Measurements from ENCODE around the gene SMIM1. TPM values are rescaled to one million over a fixed set of nuclear protein-coding genes. Genes with fewer than 3 reads are reported as not detected.

SMIM1 gene
- total and polyA plus RNA-seq, 2 donors (not counting 3 experiments of a cell fraction or from before 2014, with no cell fraction given) = 1.4 to 2.9 TPM

DNA sequence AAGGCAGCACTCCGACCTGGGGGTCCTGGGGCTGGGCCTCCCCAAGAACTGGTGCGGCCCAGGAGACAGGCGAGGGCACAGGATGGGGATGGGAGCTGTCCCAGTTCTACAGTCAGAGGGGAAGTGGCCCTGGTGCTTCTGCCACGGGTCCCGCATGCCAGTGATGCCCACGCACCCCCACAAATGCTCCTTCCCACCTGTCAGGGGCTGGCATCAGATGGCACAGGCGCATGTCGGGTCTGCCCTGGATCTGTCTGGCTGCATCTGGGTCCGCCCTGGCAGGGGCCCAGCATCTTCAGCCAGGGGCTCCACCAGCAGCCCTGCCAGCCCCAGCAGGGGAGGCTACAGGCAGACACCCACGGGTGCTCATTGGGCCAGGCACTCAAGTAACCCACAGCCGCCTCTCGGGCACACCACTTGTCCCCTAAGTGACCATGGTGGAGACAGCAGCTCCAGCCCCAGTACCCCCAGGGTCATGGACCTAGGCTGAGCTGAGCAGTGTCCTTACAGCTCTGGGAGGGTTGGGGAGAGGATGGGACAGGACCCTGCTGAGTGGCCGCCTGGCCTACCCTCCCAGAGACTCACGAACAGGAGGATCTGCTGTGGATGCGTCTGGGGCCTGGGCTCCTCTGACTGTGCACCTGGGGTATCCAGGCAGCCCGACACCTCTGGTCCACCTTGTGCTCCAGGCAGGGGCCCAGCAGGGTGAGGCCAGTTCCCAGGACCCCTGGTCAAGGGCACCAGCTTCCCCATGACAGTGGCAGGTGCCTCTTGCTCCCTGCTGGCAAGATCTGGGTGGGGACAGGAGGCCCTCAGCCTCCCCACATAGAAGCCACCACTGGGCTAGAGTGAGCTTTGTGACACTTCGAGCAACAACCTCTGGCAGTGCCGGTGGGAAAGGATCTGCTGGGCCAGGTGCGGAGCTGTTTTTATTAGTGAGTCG is 5.4 kb downstream of the SMIM1 start:
- dilution Hi-C loops (cut with MboI; ENCODE audit: extremely low pct_ligation_motif_present, low sequenced_read_pairs) (no loop called here), intact Hi-C loops (cut with micrococcal nuclease) (no loop called here)
- no peaks in the 10 kb centered on the region for H4K20me1 ChIP-seq (replicated peaks; ENCODE audit: control insufficient read depth, extremely low read depth, insufficient read depth, low read length)
- no peak overlapping the region for H2AFZ ChIP-seq (ENCODE audit: low read depth, low read length)
- CTCF ChIA-PET = interaction anchor here (1.6 kb wide), 1 partner anchor 53 kb away, joined by 5 read pairs; no protein-coding TSS in a partner anchor
- H3K27ac ChIP-seq (ENCODE audit: insufficient read depth, low read depth, low read length) = no peak overlapping the region
- H3K79me2 ChIP-seq (ENCODE audit: control insufficient read depth, insufficient read depth, low read length) = no peaks in the 10 kb centered on the region
- POLR2A ChIA-PET = interaction anchor here (0.5 kb wide), 1 partner anchor 16 kb away, joined by 5 read pairs; no protein-coding TSS in a partner anchor
- H3K9ac ChIP-seq (replicated peaks; ENCODE audit: extremely low read depth, insufficient read depth, low read length) = no peak overlapping the region
- peaks cover 3 to 28% of the 10 kb centered on the region in 2 experiments for H3K36me3 ChIP-seq (ENCODE audit: control insufficient read depth in 2 of 2, extremely low read depth in 1 of 2, insufficient read depth in 2 of 2, low read length in 2 of 2)
- DNase-seq (ENCODE audit: low read depth, low spot score) = no peak
- no peaks in the 10 kb centered on the region for H3K9me3 ChIP-seq (replicated peaks; ENCODE audit: control insufficient read depth, insufficient read depth, low read length)
- BruUV-seq (replicated peaks) = no TSS peak
- FAIRE-seq = no peak
- no peaks in the 10 kb centered on the region for H3K9me1 ChIP-seq (replicated peaks; ENCODE audit: control insufficient read depth, extremely low read depth, insufficient read depth, low read length)
- TF ChIP-seq, protein P1, sequence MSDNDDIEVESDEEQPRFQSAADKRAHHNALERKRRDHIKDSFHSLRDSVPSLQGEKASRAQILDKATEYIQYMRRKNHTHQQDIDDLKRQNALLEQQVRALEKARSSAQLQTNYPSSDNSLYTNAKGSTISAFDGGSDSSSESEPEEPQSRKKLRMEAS (IDR thresholded peaks at IDR 0.05; ENCODE audit: insufficient read depth, insufficient read length) = no peak
- TF ChIP-seq EZH2 (IDR thresholded peaks at IDR 0.05; ENCODE audit: borderline replicate concordance, low read depth, low read length, severe bottlenecking) (no peak), POLR2A (IDR thresholded peaks at IDR 0.05; ENCODE audit: low read depth, low read length) (no peak), JUN (IDR thresholded peaks at IDR 0.05; ENCODE audit: borderline replicate concordance, insufficient read depth, insufficient read length, low read depth) (no peak), MYC (IDR thresholded peaks at IDR 0.05; ENCODE audit: low read depth, low read length) (no peak), FOS (IDR thresholded peaks at IDR 0.05; ENCODE audit: borderline replicate concordance, insufficient read depth, low read length) (no peak), GATA2 (IDR thresholded peaks at IDR 0.05; ENCODE audit: insufficient read depth, insufficient read length, low read depth, low read length) (no peak), POLR2AphosphoS5 (IDR thresholded peaks at IDR 0.05; ENCODE audit: insufficient read depth, low read depth, low read length) (no peak)
- TF ChIP-seq, protein P2, sequence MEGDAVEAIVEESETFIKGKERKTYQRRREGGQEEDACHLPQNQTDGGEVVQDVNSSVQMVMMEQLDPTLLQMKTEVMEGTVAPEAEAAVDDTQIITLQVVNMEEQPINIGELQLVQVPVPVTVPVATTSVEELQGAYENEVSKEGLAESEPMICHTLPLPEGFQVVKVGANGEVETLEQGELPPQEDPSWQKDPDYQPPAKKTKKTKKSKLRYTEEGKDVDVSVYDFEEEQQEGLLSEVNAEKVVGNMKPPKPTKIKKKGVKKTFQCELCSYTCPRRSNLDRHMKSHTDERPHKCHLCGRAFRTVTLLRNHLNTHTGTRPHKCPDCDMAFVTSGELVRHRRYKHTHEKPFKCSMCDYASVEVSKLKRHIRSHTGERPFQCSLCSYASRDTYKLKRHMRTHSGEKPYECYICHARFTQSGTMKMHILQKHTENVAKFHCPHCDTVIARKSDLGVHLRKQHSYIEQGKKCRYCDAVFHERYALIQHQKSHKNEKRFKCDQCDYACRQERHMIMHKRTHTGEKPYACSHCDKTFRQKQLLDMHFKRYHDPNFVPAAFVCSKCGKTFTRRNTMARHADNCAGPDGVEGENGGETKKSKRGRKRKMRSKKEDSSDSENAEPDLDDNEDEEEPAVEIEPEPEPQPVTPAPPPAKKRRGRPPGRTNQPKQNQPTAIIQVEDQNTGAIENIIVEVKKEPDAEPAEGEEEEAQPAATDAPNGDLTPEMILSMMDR (IDR thresholded peaks at IDR 0.05; ENCODE audit: extremely low read depth in 1 of 2, insufficient read depth in 1 of 2, low read depth in 1 of 2, low read length in 2 of 2) = no peak
- no peaks in the 10 kb centered on the region for H3K27me3 ChIP-seq (ENCODE audit: control insufficient read depth in 2 of 2, insufficient read depth in 2 of 2, low read length in 2 of 2)
- H3K4me2 ChIP-seq (ENCODE audit: insufficient read depth, low read length) = no peak overlapping the region
- no peaks in the 10 kb centered on the region for H3K4me1 ChIP-seq (ENCODE audit: control insufficient read depth, extremely low read depth, insufficient read depth, low read length)
- no peak overlapping the region for H3K4me3 ChIP-seq (replicated peaks in 1 of 3; ENCODE audit: insufficient read depth in 1 of 3, low read depth in 1 of 3, low read length in 3 of 3)

Data from endothelial cell of umbilical vein (primary cell).